Cardiac muscle cell (in vitro differentiated cells and primary cell): ENCODE results near the gene AMFR. TPM values are rescaled to one million over a fixed set of nuclear protein-coding genes. Genes with fewer than 3 reads are reported as not detected.

ENCODE experiments used
- DNase-seq, 2 donors: peaks; one replicate each; pipeline versions ENCODE4 v3.0.0 to v3.0.0-alpha.2; 2010 to 2017; ENCODE audit warnings: low read depth in 1 of 2, low spot score in 1 of 2
- H3K27ac ChIP-seq: fragments of 200-600 bp; sonication (generic); 2 replicates; pipeline ENCODE4 v1.5.1; 2016
- H3K27me3 ChIP-seq: fragments of 200-600 bp; sonication (generic); 2 replicates; pipeline ENCODE4 v1.6.0; 2016; ENCODE audit warnings: control low read depth
- H3K36me3 ChIP-seq: fragments of 200-600 bp; sonication (generic); 2 replicates; pipeline ENCODE4 v1.5.1; 2016; ENCODE audit warnings: control low read depth
- H3K4me1 ChIP-seq: fragments of 200-600 bp; sonication (generic); 2 replicates; pipeline ENCODE4 v1.8.1; 2017; ENCODE audit warnings: low read depth, mild to moderate bottlenecking, mixed run types
- H3K4me3 ChIP-seq: fragments of 200-600 bp; sonication (generic); 2 replicates; pipeline ENCODE4 v1.5.1; 2016; ENCODE audit warnings: mild to moderate bottlenecking
- H3K9me3 ChIP-seq: fragments of 200-600 bp; sonication (generic); 2 replicates; pipeline ENCODE4 v1.5.1; 2017; ENCODE audit warnings: low read depth, mild to moderate bottlenecking, control low read depth
- polyA plus RNA-seq: library from polyadenylated mRNA; unstranded; fragments of >200 nt; fragmentation: Nextera tagmentation; extraction: Ambion mirVana; gene quantifications from 2 replicates; pipeline ENCODE4 v1.2.1, GENCODE V29; 2016
- total RNA-seq: library from RNA; depleted of rRNA; stranded (reverse); fragments of >200 nt; gene quantifications from 2 replicates; pipeline ENCODE4 v1.2.3, GENCODE V29; 2016
- TF ChIP-seq, protein P1 (sequence below): IDR thresholded peaks from 2 replicates; pipeline ENCODE4 v1.5.1; 2012; ENCODE audit warnings: low read depth, mild to moderate bottlenecking, low read length

The AMFR gene
- total and polyA plus RNA-seq, 2 experiments from 2014 or later, result 52.7 to 157 TPM

DNA sequence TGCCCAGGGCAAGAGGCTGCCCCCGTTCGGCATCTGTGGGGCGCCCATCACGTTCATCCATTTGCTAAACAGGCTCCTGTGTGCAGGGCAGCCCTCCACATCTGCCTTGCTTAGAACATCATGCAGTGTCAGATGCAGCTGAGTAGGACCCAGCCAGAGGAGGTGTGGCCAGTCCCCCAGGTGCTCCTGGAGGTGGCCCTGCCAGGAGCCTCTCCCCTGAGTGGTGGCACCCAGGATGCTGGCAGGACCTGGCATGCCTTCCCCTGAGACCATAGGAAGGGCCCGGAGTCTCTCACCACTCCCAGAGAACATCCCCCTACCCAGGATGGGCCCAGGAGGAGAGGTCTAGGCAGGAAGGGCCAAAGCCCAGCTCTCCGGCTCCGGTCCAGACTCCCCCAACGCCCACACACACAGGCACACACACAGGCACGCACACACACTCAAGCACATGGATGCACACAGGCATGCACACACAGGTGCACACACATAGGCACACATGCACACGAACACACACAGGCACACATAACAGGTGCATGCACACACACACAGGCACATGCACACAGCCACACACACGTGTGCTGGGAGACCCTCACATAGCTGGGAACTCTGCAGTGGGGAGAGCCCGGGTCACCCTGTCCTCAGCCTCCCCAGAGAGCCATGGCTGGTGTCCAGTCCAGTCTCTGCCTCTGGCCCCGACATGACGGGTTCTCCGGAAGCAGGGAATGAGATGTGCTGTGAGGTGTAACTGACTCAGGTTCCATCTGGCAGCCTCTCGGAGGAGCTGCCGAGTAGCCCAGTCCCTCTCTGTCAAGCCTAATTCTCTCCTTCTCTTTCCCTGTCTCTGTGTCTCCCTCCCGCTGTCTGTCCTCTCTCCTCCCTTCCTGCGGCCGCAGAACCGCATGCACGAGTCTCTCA, 74.6 kb downstream of the AMFR start:
- TF ChIP-seq, protein P1, sequence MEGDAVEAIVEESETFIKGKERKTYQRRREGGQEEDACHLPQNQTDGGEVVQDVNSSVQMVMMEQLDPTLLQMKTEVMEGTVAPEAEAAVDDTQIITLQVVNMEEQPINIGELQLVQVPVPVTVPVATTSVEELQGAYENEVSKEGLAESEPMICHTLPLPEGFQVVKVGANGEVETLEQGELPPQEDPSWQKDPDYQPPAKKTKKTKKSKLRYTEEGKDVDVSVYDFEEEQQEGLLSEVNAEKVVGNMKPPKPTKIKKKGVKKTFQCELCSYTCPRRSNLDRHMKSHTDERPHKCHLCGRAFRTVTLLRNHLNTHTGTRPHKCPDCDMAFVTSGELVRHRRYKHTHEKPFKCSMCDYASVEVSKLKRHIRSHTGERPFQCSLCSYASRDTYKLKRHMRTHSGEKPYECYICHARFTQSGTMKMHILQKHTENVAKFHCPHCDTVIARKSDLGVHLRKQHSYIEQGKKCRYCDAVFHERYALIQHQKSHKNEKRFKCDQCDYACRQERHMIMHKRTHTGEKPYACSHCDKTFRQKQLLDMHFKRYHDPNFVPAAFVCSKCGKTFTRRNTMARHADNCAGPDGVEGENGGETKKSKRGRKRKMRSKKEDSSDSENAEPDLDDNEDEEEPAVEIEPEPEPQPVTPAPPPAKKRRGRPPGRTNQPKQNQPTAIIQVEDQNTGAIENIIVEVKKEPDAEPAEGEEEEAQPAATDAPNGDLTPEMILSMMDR, result no peak
- Histone ChIP-seq H3K4me1 (peaks cover 5% of the 10 kb centered on the region), H3K27ac (no peak overlapping the region), H3K4me3 (no peak overlapping the region), H3K9me3 (no peaks in the 10 kb centered on the region), H3K27me3 (no peaks in the 10 kb centered on the region), H3K36me3 (no peaks in the 10 kb centered on the region)
- DNase-seq, result no peak

DNA sequence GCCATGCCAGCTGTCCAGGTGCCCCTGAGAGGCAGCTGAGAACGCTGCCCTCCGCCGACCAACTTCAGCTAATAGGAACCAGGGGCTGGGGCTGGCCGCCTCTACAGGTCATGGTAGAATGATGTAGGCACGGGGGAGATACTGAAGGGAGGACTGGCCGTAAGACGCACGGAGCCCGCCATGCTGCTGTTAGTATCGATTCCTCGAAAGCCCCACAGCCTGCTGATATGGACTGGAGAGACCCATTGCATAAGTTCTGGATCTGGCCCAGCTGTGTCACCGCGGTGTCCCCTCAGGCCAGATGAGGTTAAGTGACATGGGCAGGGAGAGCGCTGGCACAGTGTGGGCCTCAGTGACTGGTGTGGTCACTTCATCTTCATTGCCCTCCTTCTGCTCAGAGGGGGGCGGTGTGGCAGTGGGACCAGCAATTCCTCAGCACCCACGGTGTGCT, 75.6 kb downstream of the AMFR start:
- TF ChIP-seq, protein P1, result no peak
- H3K36me3 ChIP-seq, result no peaks in the 10 kb centered on the region
- DNase-seq, result no peak

DNA sequence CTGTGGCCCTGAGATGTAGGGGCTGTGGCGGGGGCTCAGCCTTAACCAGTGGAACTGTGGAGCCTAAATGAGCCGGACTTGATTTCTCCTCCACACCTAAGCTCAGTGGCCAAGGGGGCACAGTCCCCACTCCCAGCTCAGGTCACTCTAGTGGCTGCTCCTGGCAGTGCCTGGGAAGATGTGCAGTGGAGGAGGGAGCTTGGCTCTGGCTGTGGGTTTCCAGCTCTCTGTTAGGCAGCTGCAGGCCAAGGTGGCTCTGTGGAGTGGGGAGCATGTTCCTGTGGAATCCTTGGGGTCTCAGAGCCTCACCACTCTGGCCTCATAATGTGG, 76.3 kb downstream of the AMFR start:
- H3K4me1 ChIP-seq, result no peaks in the 10 kb centered on the region
- no peaks in the 10 kb centered on the region for H3K27me3 ChIP-seq
- no peaks in the 10 kb centered on the region for H3K9me3 ChIP-seq
- H3K27ac ChIP-seq, result no peak overlapping the region
- TF ChIP-seq, protein P1, result no peak
- H3K36me3 ChIP-seq, result no peaks in the 10 kb centered on the region
- no peak overlapping the region for H3K4me3 ChIP-seq
- no peak for DNase-seq

More for the DNA sequence above, 75.6 kb downstream of the AMFR start:
- no peak overlapping the region for H3K27ac ChIP-seq
- no peaks in the 10 kb centered on the region for H3K9me3 ChIP-seq
- no peaks in the 10 kb centered on the region for H3K4me1 ChIP-seq
- no peak overlapping the region for H3K4me3 ChIP-seq
- H3K27me3 ChIP-seq, result no peaks in the 10 kb centered on the region

DNA sequence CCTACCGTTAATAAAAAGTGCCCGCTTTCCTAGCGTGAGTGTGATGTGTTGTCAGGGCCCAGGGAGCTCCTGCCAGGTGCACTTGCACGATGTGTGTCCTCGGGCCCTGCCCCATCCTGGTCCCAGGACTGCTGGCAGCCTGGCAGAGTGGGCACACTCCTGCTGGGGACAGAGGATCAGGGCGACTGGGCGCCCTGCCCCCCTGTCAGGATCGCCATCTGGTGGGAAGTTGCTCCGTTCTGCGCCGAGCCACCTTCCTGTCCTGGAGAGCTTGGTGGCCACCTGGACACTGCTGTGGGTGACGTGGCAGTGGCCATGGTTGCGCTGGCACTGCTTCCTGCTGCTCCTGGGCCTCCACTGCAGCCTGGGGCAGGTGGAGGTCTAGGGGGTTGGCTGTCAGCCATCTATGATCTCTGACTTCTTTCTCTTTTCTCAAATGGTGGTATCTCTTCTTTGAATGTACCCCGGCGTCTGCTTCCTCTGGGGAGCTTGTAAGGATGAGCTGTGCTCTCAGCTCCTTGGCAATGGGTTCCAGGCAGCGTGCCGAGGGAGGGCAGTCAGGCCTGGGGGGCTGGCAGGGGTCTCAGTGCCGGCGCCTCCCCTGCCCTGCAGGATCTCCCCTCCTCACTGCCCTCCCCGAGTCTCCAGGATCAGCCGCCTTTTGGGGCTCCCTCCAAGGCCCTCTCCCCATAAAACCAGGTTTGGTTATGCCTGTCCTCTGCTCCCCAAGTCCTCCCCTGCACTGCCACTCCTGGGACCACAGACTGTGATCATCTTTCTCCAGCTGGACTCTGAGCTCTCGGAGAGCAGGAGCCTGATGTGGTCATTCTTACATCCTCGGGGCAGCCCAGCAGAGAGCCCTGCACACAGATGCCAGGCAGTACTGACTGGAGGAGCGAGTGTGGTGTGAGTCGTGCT, 76.9 kb downstream of the AMFR start:
- TF ChIP-seq, protein P1, result no peak

DNA sequence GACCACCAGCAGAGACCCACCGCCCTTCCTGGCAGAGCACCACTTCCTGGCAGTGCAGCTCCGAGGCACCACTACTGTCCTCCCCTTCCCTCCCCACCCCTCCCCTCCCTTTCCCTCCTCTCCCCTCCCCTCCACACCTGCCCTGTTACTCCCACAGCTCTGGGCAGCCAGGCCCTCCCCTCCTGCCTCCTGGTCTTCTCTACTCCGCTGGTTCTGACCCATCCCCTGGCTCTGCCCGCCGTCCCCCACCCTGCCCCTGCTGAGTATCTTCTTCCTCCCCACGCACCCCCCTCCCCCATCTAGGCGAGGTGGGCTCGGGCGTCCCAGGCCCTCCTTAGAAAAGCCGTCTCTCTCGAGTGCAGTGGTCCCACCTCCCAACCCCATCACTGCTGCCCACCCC, 77.7 kb downstream of the AMFR start:
- TF ChIP-seq, protein P1, result no peak
- Histone ChIP-seq H3K36me3 (no peaks in the 10 kb centered on the region), H3K9me3 (no peaks in the 10 kb centered on the region), H3K4me3 (no peak overlapping the region), H3K27me3 (no peaks in the 10 kb centered on the region), H3K27ac (no peak overlapping the region), H3K4me1 (no peaks in the 10 kb centered on the region)
- DNase-seq, result no peak

More for the DNA sequence above, 76.9 kb downstream of the AMFR start:
- Histone ChIP-seq H3K27ac (no peak overlapping the region), H3K4me3 (no peak overlapping the region), H3K36me3 (no peaks in the 10 kb centered on the region), H3K9me3 (no peaks in the 10 kb centered on the region), H3K27me3 (no peaks in the 10 kb centered on the region), H3K4me1 (no peaks in the 10 kb centered on the region)
- no peak for DNase-seq
